ENCODE data around the gene IFNA13. TPM values are rescaled to one million over a fixed set of nuclear protein-coding genes. Genes with fewer than 3 reads are reported as not detected.
A peak's percentile ranks its signal among the peaks of the same experiment; 100 is the strongest.

IFNA13 gene
- total RNA-seq, 3 donors from 2014 or later = not detected

- H3K9me3 ChIP-seq = no peaks in the 10 kb centered on the region
- H3K4me3 ChIP-seq = no peak overlapping the region
- no peak for DNase-seq
- H3K36me3 ChIP-seq (ENCODE audit: low read depth) = no peaks in the 10 kb centered on the region
- TF ChIP-seq, protein P1, sequence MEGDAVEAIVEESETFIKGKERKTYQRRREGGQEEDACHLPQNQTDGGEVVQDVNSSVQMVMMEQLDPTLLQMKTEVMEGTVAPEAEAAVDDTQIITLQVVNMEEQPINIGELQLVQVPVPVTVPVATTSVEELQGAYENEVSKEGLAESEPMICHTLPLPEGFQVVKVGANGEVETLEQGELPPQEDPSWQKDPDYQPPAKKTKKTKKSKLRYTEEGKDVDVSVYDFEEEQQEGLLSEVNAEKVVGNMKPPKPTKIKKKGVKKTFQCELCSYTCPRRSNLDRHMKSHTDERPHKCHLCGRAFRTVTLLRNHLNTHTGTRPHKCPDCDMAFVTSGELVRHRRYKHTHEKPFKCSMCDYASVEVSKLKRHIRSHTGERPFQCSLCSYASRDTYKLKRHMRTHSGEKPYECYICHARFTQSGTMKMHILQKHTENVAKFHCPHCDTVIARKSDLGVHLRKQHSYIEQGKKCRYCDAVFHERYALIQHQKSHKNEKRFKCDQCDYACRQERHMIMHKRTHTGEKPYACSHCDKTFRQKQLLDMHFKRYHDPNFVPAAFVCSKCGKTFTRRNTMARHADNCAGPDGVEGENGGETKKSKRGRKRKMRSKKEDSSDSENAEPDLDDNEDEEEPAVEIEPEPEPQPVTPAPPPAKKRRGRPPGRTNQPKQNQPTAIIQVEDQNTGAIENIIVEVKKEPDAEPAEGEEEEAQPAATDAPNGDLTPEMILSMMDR (IDR thresholded peaks at IDR 0.05) = no peak
- H3K4me1 ChIP-seq (ENCODE audit: low read depth) = peaks cover 3% of the 10 kb centered on the region
- intact Hi-C loops (cut with DNase I, micrococcal nuclease) = no loop called here
- ATAC-seq = no peak
Observed at GRCh38 chr9:21412107-21412506, 44.2 kb upstream of the IFNA13 start.

DNA sequence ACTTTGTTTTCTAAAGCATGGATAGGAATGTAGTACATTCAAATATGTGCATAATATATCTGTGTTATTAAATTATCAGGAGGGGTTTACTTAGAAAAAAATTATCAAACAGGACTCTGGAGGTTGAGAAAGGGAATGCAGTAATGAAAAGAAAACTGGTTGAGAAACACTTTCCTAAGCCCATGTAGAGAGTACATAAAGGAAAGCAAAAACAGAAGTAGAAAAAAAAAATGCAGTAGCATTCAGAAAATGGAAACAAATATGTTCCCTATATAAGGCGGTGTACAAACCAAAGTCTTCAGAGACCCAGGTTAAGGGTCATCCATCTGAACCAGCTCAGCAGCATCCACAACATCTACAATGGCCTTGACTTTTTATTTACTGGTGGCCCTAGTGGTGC lies 41.0 kb upstream of the IFNA13 start, which contains the start of gene IFNA8:
IFNA8 (plus strand) TSS at position 301 of the 400 bp plus-strand sequence; CDS start at position 361, 60 bp downstream.
- ATAC-seq = no peak
- Histone ChIP-seq H3K4me3 (no peak within 1 kb of the TSS), H3K9me3 (no peaks in the 10 kb centered on the region), H3K4me1 (ENCODE audit: low read depth) (peaks cover 1% of the 10 kb centered on the region), H3K36me3 (ENCODE audit: low read depth) (no peaks in the 10 kb centered on the region)
- TF ChIP-seq, protein P1 (IDR thresholded peaks at IDR 0.05) = no peak
- intact Hi-C loops (cut with DNase I, micrococcal nuclease) = no loop called here
- DNase-seq = no peak

- DNase-seq (no peak), ATAC-seq (no peak)
- H3K36me3 ChIP-seq (ENCODE audit: low read depth) = no peaks in the 10 kb centered on the region
- no peaks in the 10 kb centered on the region for H3K9me3 ChIP-seq
- peaks cover 6% of the 10 kb centered on the region for H3K4me1 ChIP-seq (ENCODE audit: low read depth)
- TF ChIP-seq, protein P1 (IDR thresholded peaks at IDR 0.05) = no peak
- no peak overlapping the region for H3K4me3 ChIP-seq
- intact Hi-C loops (cut with DNase I, micrococcal nuclease) = no loop called here
Observed at GRCh38 chr9:21404146-21404545, 36.3 kb upstream of the IFNA13 start.

- no peaks in the 10 kb centered on the region for H3K9me3 ChIP-seq
- intact Hi-C loops (cut with DNase I, micrococcal nuclease) = no loop called here
- H3K4me1 ChIP-seq (ENCODE audit: low read depth) = peaks cover 6% of the 10 kb centered on the region
- no peak overlapping the region for H3K4me3 ChIP-seq
- TF ChIP-seq, protein P1 (IDR thresholded peaks at IDR 0.05) = no peak
- DNase-seq (peak in 2 of 3 donors; percentile 31 to 48), ATAC-seq (peak; percentile 49)
- H3K36me3 ChIP-seq (ENCODE audit: low read depth) = no peaks in the 10 kb centered on the region
Observed at GRCh38 chr9:21402386-21403251, 34.8 kb upstream of the IFNA13 start.

- H3K9me3 ChIP-seq = no peaks in the 10 kb centered on the region
- no peak overlapping the region for H3K4me3 ChIP-seq
- peaks cover 6% of the 10 kb centered on the region for H3K4me1 ChIP-seq (ENCODE audit: low read depth)
- intact Hi-C loops (cut with DNase I, micrococcal nuclease) = no loop called here
- no peak for ATAC-seq
- no peaks in the 10 kb centered on the region for H3K36me3 ChIP-seq (ENCODE audit: low read depth)
- no peak for DNase-seq
- TF ChIP-seq, protein P1 (IDR thresholded peaks at IDR 0.05) = no peak
Observed at GRCh38 chr9:21399956-21400355, 32.1 kb upstream of the IFNA13 start.

Data from mucosa of descending colon (tissue), 3 donors.